Subcutaneous abdominal adipose tissue (tissue), 5 donors: Measurements from ENCODE around the gene DHDH.
A peak's percentile ranks its signal among the peaks of the same experiment; 100 is the strongest.

Experiments
- H3K27ac ChIP-seq: one replicate; pipeline ENCODE4 v1.7.0; 2013; ENCODE audit warnings: low read depth, mild to moderate bottlenecking, inconsistent platforms, low read length, moderate library complexity
- H3K27me3 ChIP-seq, 5 donors: one replicate each; pipeline ENCODE4 v1.7.0; 2013; ENCODE audit warnings: low read length in 5 of 5, inconsistent platforms in 1 of 5; ENCODE audit not compliant: control insufficient read depth in 5 of 5, insufficient read depth in 4 of 5
- H3K36me3 ChIP-seq, 5 donors: one replicate each; pipeline ENCODE4 v1.7.0; 2013; ENCODE audit warnings: low read length in 5 of 5; ENCODE audit not compliant: control insufficient read depth in 5 of 5, insufficient read depth in 5 of 5
- H3K4me1 ChIP-seq, 5 donors: one replicate each; pipeline ENCODE4 v1.7.0; 2013; ENCODE audit warnings: low read length in 5 of 5, mild to moderate bottlenecking in 3 of 5, moderate library complexity in 1 of 5; ENCODE audit not compliant: control insufficient read depth in 5 of 5, insufficient read depth in 5 of 5
- H3K4me3 ChIP-seq, 5 donors: one replicate each; pipeline ENCODE4 v1.7.0; 2013; ENCODE audit warnings: low read length in 5 of 5, low read depth in 1 of 5
- H3K9ac ChIP-seq, 5 donors: one replicate each; pipeline ENCODE4 v1.7.0; 2013; ENCODE audit warnings: low read length in 5 of 5, mild to moderate bottlenecking in 4 of 5, moderate library complexity in 3 of 5
- H3K9me3 ChIP-seq, 5 donors: one replicate each; pipeline ENCODE4 v1.7.0; 2013; ENCODE audit warnings: low read length in 5 of 5; ENCODE audit not compliant: control insufficient read depth in 5 of 5
- donor health status: healthy.
- donor health status: healthy.
- donor health status: healthy.
- donor health status: healthy.
- donor health status: healthy.

DHDH gene

GRCh38 chr19:48964205-48965039 lies 30.9 kb downstream of the DHDH start:
- Histone ChIP-seq H3K4me3 (peak overlapping the region; percentile 42 to 97 (median 68)), H3K27ac (peak overlapping the region; percentile 99), H3K9me3 (no peaks in the 10 kb centered on the region), H3K27me3 (no peaks in the 10 kb centered on the region), H3K36me3 (peaks cover 0 to 29% (median 12%) of the 10 kb centered on the region in 5 donors), H3K9ac (peak overlapping the region; percentile 65 to 97 (median 82)), H3K4me1 (peaks cover 8 to 70% (median 65%) of the 10 kb centered on the region in 5 donors)

DNA sequence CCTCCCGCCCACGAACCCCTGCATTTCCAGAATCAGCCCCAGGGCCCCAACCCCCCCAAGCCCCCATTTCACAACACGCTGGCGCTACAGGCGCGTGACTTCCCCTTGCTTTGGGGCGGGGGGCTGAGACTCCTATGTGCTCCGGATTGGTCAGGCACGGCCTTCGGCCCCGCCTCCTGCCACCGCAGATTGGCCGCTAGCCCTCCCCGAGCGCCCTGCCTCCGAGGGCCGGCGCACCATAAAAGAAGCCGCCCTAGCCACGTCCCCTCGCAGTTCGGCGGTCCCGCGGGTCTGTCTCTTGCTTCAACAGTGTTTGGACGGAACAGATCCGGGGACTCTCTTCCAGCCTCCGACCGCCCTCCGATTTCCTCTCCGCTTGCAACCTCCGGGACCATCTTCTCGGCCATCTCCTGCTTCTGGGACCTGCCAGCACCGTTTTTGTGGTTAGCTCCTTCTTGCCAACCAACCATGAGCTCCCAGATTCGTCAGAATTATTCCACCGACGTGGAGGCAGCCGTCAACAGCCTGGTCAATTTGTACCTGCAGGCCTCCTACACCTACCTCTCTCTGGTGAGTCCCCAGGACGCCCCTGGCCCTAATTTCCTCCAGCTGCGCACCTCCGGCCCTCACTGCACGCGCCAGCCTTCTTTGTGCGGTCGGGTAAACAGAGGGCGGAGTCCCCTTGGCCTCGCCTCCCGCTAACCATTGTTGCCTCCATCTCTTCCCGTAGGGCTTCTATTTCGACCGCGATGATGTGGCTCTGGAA lies 31.7 kb downstream of the DHDH start, which contains the start of gene FTL:
Gene FTL, plus strand, starts transcription at position 270 of the 766 bp plus-strand sequence. Its CDS starts 199 bp downstream, at position 469.
- Histone ChIP-seq H3K9me3 (no peaks in the 10 kb centered on the region), H3K27me3 (no peaks in the 10 kb centered on the region), H3K4me3 (peak within 1 kb of the TSS; percentile 81 to 97 (median 96)), H3K27ac (peak within 1 kb of the TSS; percentile 99), H3K4me1 (peaks cover 8 to 73% (median 69%) of the 10 kb centered on the region in 5 donors), H3K36me3 (peaks cover 0 to 37% (median 19%) of the 10 kb centered on the region in 5 donors), H3K9ac (peak within 1 kb of the TSS; percentile 83 to 97 (median 88))

DNA sequence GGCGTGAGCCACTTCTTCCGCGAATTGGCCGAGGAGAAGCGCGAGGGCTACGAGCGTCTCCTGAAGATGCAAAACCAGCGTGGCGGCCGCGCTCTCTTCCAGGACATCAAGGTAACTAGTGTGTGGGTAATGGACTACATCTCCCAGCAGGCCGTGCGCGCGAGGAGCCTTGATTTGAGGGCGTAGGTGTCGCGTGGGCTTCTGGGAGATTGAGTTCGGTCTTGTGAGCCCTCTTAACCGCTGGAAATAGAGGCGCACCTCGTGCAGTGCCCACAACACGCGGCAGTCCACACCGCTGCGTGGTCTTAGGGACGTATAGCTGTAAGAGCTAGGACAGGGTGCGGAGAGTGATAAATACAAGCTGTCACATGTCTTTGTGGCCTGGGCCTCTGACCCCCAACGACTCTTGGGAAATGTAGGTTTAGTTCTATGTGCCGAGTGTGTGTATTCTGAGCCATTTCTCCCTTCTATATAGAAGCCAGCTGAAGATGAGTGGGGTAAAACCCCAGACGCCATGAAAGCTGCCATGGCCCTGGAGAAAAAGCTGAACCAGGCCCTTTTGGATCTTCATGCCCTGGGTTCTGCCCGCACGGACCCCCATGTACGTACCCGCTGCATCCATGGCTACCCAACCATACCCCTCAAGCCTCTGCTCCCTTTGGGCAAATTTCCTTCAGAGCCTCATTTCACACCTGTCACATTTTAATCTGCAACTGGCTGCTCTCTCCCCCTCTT lies 32.5 kb downstream of the DHDH start:
- Histone ChIP-seq H3K4me1 (peaks cover 8 to 80% (median 75%) of the 10 kb centered on the region in 5 donors), H3K27me3 (no peaks in the 10 kb centered on the region), H3K4me3 (peak overlapping the region; percentile 81 to 97 (median 96)), H3K9ac (peak overlapping the region; percentile 75 to 96 (median 83)), H3K27ac (peak overlapping the region; percentile 89), H3K9me3 (no peaks in the 10 kb centered on the region), H3K36me3 (peaks cover 0 to 44% (median 24%) of the 10 kb centered on the region in 5 donors)

DNA sequence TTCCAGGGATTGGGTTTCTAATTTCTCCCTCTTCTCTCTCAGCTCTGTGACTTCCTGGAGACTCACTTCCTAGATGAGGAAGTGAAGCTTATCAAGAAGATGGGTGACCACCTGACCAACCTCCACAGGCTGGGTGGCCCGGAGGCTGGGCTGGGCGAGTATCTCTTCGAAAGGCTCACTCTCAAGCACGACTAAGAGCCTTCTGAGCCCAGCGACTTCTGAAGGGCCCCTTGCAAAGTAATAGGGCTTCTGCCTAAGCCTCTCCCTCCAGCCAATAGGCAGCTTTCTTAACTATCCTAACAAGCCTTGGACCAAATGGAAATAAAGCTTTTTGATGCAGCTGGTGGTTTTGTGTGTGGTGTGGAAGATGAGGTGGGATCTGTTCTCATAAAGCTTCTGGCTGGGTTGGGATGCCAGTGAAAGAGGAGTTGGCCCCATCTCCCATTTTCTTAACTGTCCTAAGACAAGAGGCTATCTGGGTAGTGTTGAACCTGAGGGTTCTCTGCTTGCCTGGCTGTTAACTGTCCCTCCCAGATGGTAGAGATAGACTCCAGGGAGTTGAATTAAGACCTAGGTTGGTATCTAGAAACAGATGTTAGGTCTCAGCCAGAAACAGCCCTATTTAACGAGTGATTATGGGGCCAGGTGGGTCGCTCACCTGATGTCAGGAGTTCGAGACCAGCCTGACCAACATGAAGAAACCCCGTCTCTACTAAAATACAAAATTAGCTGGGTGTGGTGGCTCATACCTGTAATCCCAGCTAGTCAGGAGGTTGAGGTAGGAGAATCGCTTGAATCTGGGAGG lies 33.2 kb downstream of the DHDH start:
- Histone ChIP-seq H3K9me3 (no peaks in the 10 kb centered on the region), H3K9ac (peak overlapping the region; percentile 75 to 96 (median 83)), H3K4me1 (peaks cover 8 to 80% (median 77%) of the 10 kb centered on the region in 5 donors), H3K27ac (peak overlapping the region; percentile 89), H3K4me3 (peak overlapping the region; percentile 81 to 97 (median 96)), H3K36me3 (peaks cover 0 to 48% (median 24%) of the 10 kb centered on the region in 5 donors), H3K27me3 (no peaks in the 10 kb centered on the region)

GRCh38 chr19:48967346-48968178 lies 34.1 kb downstream of the DHDH start:
- Histone ChIP-seq H3K27ac (peak overlapping the region; percentile 89), H3K9me3 (no peaks in the 10 kb centered on the region), H3K36me3 (peaks cover 0 to 51% (median 25%) of the 10 kb centered on the region in 5 donors), H3K4me1 (peaks cover 8 to 72% (median 70%) of the 10 kb centered on the region in 5 donors), H3K27me3 (no peaks in the 10 kb centered on the region), H3K9ac (peak overlapping the region in 3 of 5 donors; percentile 28 to 82 (median 63)), H3K4me3 (peak overlapping the region; percentile 81 to 97 (median 96))

DNA sequence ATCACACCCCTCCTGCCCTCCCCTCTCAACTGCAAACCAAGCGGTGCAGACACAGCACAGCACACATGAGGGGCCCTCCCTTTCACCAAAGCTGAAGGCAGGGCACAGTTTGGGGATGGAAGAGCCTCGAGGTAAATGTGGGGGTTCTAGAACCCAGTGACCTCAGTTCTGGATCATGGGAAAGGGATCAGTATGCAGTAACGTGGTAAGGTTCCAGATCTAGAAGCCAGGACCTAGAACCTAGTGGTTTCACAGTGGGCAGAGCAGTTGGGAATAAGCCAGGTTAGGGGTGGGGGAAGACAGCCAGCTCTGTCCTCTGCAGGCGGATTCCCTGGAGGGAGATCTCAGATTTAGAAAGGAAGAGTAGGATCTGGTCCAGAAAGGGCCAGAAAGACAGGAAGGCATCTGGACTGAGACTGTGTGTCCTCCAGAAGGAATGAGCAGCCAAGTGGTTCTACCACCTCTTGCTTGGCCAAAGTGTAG lies 34.7 kb downstream of the DHDH start:
- peaks cover 8 to 68% (median 67%) of the 10 kb centered on the region in 5 donors for H3K4me1 ChIP-seq
- H3K9ac ChIP-seq, result peak overlapping the region in 2 of 5 donors; percentile 28 to 63
- H3K27me3 ChIP-seq, result no peaks in the 10 kb centered on the region
- no peaks in the 10 kb centered on the region for H3K9me3 ChIP-seq
- H3K4me3 ChIP-seq, result peak overlapping the region in 2 of 5 donors; percentile 7 to 96
- H3K27ac ChIP-seq, result peak overlapping the region; percentile 89
- H3K36me3 ChIP-seq, result peaks cover 0 to 56% (median 31%) of the 10 kb centered on the region in 5 donors

DNA sequence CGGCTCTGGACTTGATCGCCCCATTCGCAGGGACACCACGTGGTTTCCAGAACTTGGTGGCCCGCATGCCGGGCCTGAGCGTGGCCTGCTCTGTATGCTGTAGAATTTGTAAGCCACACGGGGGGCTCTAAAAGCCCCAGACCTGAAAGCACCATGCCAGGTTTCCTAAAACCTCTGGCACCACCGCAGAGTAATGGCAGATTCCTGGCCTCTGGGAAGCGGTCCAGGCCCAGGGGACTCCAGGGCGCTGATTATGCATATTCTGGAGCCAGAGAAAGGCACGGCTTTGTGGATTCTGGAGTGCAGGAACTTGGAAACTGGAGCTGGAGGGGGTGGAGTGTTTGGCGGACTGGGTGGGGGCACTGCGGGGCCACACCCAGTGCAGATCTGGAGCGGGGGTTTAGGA lies 35.3 kb downstream of the DHDH start:
- Histone ChIP-seq H3K4me1 (peaks cover 8 to 62% (median 61%) of the 10 kb centered on the region in 5 donors), H3K9me3 (no peaks in the 10 kb centered on the region), H3K9ac (no peak overlapping the region), H3K27me3 (no peaks in the 10 kb centered on the region), H3K4me3 (no peak overlapping the region), H3K27ac (peak overlapping the region; percentile 89), H3K36me3 (peaks cover 0 to 62% (median 35%) of the 10 kb centered on the region in 5 donors)

DNA sequence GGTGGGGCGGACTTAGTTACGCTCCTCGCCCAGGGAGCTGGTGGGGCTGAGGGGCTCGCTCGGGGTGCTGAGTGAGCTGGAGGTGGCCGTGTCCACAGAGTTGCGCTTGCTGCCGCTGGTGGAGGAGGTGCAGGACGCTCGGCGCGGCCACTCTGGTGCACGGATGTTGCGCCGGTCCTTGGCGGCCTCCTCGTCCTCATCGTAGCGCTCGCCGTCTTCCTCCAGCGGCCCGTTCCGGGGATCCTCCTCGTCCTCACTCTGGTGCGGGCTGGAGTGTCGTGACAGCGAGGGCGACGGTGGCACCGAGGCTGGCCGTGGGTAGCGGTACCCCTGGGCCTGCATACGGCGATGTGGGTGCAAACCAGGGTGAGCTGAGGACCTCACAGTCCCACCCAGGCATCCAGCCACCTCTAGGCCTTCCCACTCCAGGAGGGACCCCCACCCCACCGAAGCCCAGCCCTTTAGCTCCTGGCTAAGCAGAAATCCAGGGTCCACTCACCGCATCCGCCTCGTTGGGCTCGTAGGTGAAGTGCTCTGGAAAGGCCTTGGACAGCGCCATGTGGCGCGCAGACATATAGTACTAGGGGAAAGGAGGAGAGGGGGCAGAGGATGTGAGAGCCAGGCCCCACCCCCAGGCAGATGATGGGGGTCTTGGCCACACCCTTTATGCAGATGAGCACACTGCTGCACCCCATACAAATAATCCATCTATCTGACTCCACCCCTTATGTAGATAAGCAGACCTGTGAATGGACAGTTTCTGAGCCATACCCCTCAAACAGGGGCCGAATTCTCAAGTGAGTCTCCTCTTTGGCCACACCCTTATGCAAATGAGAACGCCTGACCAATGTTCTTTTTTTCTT lies 36.0 kb downstream of the DHDH start:
- Histone ChIP-seq H3K36me3 (peaks cover 0 to 69% (median 42%) of the 10 kb centered on the region in 5 donors), H3K27me3 (no peaks in the 10 kb centered on the region), H3K4me1 (peaks cover 8 to 55% (median 54%) of the 10 kb centered on the region in 5 donors), H3K27ac (peak overlapping the region; percentile 89), H3K4me3 (no peak overlapping the region), H3K9me3 (no peaks in the 10 kb centered on the region), H3K9ac (no peak overlapping the region)
